VCaP (cell line): ENCODE results near the gene GAS7.

Experiments used
- H3K27ac ChIP-seq: fragments of 450-650 bp; 2 replicates; pipeline ENCODE4 v1.5.1; 2017
- TF ChIP-seq, protein P1 (sequence below): fragments of 450-650 bp; conservative IDR thresholded peaks from 2 replicates; pipeline ENCODE4 v1.5.1; 2017; ENCODE audit warnings: mild to moderate bottlenecking, moderate library complexity

The GAS7 gene

GRCh38 chr17:10144982-10145381, 53.4 kb downstream of the GAS7 start:
- no peak overlapping the region for H3K27ac ChIP-seq
- TF ChIP-seq, protein P1, sequence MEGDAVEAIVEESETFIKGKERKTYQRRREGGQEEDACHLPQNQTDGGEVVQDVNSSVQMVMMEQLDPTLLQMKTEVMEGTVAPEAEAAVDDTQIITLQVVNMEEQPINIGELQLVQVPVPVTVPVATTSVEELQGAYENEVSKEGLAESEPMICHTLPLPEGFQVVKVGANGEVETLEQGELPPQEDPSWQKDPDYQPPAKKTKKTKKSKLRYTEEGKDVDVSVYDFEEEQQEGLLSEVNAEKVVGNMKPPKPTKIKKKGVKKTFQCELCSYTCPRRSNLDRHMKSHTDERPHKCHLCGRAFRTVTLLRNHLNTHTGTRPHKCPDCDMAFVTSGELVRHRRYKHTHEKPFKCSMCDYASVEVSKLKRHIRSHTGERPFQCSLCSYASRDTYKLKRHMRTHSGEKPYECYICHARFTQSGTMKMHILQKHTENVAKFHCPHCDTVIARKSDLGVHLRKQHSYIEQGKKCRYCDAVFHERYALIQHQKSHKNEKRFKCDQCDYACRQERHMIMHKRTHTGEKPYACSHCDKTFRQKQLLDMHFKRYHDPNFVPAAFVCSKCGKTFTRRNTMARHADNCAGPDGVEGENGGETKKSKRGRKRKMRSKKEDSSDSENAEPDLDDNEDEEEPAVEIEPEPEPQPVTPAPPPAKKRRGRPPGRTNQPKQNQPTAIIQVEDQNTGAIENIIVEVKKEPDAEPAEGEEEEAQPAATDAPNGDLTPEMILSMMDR: no peak

GRCh38 chr17:10144456-10144855, 54.0 kb downstream of the GAS7 start:
- TF ChIP-seq, protein P1: no peak
- no peak overlapping the region for H3K27ac ChIP-seq

DNA sequence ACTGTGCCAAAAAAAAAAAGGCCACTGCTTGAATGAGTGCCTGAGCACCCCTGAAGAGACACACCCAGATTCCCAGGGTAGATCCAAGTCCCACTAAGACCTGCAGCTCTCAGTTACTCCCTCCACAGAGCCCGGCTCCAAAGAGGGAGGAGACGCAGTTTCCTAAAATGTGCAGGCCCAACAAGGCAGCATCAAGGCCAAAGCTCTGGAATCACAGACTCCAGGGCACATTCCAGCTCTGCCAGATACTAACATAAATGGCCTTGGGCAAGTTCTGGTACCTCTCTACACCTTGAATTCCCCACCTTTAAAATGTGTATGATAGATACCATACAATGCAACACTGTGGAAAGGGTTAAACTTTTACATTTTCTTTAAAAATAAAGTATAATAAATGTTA, 57.0 kb downstream of the GAS7 start:
- no peak overlapping the region for H3K27ac ChIP-seq
- TF ChIP-seq, protein P1: no peak

DNA sequence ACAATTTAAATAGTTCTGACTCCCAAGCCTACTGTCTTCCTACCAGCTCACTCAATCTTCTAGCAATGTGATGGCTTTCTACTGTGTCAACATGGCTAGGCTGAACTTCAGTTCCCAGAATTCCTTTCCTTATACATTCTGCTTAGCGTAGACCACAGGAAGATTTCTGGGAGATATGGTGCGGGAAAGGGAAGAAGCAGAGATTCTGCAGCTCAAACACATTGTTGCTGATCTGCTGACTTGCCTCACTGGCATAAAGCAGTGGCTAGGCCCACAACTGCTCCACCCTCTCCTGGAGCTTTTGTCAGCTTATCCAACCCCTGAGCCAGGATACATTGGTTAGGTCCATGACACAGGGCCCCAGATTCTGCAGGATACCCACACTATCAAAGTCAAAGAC, 58.8 kb downstream of the GAS7 start:
- H3K27ac ChIP-seq: no peak overlapping the region

DNA sequence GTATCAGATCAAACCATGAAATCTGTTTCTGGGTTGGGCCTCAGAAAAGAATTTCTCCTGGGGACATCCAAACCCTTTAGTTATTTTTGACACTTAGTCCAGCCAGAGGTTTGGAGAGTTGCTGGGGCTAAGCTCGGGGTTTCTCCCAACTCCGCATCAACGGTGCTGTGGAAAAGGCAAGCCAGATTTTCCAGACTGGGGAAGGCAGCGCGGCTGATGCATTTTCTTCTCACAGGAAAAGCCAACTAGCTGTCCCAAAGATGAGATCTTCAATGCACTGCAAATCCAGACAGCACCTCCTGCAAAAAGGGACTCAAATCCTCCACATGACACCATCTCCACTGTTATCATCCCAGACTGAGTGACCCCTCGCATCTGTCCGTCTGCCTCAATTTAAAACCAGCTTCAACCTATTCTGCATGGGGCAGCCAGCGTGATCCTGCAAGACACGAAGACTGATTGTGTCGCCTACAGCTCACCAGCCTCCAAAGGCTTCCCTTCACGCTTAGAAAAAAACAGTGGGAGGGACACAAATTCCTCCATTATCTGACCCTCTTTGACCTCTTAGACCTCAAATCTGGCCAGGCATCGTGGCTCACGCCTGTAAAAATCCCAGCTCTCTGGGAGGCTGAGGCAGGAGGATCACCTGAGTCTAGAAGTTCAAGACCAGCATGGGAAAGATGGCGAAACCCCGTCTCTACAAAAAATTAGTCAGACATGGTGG, 62.0 kb downstream of the GAS7 start:
- H3K27ac ChIP-seq: no peak overlapping the region
- TF ChIP-seq, protein P1: no peak

More for the DNA sequence above, 58.8 kb downstream of the GAS7 start:
- TF ChIP-seq, protein P1: no peak

DNA sequence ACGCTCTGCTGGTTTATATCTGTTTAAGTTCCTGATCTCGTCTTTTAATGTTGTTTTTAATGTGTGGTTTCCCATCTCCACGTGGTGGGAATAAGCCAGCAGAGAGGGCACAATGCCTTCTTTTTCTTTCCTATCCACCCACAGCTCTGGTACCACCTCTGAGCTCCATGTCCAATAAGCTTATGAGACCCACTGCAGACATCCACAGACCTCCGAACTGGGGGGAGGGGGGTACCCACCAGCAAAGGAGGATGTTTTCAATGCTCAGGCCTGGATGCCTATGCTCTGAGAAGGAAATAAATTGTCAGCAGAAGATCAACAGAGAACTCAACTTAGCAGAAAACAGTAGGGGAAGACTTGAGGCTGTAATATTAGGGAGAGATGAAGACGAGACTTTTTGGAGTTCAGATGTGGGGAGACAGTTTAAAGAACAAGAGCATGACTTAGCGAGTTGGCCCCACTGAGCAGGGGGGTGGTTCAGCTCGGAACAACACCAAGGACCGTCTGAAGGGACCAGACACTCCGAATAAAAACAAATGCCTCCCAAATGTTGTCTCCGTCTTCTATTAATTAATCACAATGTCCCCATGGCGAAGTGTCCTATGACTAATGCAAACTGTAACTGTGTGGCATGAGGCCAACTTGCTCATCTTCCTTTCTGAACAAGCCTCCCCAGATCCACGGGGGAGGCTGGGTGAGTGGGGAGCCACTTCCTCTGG, 62.7 kb downstream of the GAS7 start:
- TF ChIP-seq, protein P1: no peak
- H3K27ac ChIP-seq: no peak overlapping the region

- H3K27ac ChIP-seq: no peak overlapping the region
Observed at GRCh38 chr17:10130677-10131076, 67.7 kb downstream of the GAS7 start.

More at GRCh38 chr17:10130677-10131076, 67.7 kb downstream of the GAS7 start:
- TF ChIP-seq, protein P1: no peak
